ENCODE data around the gene ZNF160.

DNA sequence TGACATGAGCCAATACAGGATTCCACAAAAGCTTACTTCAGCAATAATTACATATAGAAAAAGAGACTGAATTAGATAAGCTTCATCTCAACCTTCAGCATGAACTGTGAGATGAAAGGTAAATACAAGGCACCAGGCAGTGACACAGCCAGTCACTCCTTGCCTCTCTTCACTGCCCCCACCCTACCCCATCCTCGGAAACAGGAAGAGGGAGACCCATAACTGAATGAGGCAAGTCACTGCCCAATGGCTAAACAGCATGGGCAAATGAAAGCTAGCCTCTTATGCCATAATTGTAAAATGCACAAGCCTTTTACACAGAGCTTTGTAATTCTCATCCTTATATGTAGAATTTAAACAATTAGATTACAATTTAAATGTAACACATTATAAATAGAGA lies 1.7 kb downstream of the ZNF160 start:
- TF ChIP-seq ZNF274 (IDR thresholded peaks at IDR 0.05; ENCODE audit: low read depth, low read length) (no peak), YY1 (IDR thresholded peaks at IDR 0.05; ENCODE audit: insufficient read depth, insufficient read length) (no peak)
